HG02610 (cell line): Measurements from ENCODE around the gene TTC7B.

Source experiments
- ATAC-seq: cut with Tn5 transposase; IDR thresholded peaks from one replicate; pipeline ENCODE4 v1.9.1; 2021; ENCODE audit warnings: mild to moderate bottlenecking, moderate library complexity; ENCODE audit not compliant: unreplicated experiment

TTC7B gene

DNA sequence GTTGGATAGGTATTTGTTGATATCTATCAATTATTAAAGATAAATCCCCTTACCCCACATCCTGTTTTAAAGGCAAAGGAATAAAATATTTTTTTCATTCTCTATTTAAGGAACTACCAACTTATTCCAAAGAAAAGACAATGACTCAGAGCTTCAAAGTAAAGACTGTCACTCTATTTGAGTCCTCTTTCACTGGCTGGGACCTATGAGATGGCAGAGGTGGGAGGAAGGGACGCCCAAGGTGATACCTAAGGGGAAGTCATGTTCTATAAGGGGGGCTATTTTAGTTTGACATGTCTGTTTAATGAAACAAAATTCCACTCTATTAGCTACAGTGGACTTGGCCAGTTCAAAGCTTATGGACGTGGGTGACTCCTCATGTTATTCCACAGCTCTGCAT is 209.8 kb downstream of the TTC7B start:
- no peak for ATAC-seq

DNA sequence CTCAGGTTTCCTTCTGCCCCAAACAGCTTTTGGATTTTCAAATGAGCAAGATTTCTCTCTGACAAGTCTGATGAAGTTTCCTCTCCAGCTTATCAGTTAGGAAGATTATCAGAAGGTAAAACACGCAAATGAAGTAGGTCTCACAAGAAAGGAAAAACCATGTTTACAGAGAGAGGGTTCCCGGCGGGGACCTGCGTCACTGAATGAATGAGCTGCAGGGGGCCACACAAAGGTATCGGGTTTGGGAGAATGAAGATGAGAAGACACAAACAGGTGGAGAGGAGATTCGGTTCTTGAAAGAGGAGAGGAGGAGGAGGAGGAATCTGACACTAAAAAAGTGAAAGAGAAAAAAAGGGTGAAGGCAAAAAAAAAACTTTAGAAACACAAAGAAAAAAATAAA is 210.8 kb downstream of the TTC7B start:
- no peak for ATAC-seq

DNA sequence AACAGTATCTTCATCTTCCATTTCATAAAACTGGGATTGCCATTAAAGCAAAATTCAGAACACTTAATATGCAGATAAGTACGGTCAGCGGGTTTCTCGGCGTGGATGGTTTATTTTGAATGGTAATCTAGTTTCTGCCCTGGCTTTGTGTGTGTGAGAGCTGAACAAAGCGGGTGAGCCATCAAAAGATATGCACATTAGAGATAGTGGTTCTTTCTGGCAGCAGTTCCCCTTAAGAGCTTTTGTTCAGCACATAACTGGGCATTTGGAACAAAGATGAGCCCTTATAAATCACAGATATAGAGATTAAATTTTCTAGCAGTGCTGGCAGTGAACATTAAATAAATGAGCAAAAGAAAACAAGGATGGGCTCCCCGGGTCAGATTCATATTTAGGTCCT is 211.9 kb downstream of the TTC7B start:
- no peak for ATAC-seq

DNA sequence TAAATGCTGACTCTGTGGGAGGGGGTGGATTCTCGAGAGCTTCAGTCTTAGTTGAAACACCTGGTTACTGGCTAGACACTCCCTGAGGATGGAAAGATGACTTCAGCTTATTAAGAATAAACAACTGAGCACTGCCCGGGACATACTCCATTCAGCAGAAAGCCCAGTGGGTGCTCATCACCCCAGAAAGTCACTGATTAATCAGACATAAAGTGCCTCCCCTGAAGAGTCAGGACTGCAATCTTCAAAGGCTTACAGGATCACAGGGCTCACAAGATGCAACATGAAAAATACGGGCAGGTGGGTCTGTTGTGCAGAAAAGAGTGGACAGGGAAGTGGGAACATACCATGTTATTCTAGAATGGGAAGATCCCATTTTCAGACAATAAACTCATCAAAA is 212.4 kb downstream of the TTC7B start:
- no peak for ATAC-seq

DNA sequence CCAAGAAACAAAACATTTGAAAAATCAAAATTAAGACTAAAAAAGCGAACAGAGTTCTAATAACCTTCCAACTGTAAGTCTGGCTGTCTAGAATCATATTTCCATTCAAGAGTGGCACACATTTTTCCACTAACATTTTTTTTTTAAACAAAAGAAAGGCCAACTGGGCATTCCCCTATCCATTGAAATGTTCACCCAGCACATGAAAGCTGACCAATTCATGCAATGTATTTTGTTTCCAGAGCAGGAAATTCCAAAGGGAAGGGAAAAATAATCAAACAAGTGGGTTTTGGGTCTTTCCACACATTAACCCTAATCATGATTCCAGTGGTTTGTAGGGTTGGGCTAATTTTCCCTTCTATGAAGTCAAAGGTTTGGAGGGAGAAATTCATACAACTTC is 212.9 kb downstream of the TTC7B start:
- ATAC-seq = no peak

DNA sequence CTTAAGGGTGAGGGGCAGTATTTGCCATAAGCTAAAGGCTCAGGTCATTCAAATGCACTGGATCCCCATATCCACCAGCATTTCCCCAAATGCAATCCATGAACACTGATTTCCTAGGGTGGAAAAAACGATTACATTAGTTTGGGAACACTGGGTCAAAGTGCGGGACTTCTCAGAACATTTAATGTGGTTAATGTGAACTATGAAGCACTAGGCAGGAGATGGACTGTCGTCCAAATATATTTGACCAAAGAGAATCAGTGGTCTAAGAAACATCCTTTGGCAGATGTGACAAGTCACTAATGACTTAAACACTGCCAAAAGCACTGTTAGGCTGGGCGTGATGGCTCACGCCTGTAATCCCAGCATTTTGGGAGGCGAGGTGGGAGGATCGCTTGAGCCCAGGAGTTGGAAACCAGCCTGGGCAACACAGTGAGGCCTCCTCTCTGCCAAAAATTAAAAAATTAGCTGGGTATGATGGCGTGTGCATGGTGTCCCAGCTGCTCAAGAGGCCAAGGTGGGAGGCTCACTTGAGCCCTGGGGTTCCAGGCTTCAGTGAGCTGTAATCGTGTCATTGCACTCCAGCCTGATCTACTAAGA is 214.0 kb downstream of the TTC7B start:
- ATAC-seq = no peak

DNA sequence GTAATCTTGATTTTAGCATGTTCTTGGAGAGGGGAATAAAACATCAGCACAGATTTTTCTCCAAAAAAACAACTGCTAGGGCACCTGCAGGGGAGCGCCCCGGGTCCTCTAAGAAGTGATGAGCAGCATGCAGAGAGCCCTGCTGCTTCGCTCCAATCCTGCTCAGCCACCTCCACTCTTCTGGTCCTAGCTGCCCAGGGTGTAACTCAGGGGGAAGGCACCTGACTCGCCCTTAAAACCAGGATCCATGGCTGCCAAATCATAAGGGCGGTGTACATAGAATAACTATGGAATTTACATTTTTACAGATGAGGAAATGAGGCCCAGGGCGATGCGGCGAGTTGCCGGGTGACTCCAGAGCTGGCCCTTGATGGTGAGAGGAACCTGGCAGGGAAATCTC is 214.7 kb downstream of the TTC7B start:
- no peak for ATAC-seq

DNA sequence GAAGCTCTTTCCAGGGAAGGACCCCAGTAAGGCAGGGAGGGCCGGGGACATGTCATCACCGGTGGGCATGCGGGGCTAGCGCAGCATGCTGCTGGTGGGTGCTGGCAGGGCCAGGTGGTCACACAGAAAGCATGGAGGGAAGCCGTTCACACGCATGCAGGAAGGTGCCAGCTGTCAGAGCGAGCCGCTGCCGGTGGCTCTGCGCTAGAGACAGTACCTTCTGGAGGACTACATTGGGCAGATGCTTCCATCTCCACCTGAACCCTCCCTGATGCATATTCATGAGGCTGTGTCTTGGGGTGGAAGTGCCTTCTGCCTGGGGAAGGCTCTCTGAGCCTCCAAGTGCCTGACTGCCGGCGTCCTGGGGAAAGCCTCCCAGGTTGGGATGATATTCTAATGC is 215.6 kb downstream of the TTC7B start:
- ATAC-seq = no peak

DNA sequence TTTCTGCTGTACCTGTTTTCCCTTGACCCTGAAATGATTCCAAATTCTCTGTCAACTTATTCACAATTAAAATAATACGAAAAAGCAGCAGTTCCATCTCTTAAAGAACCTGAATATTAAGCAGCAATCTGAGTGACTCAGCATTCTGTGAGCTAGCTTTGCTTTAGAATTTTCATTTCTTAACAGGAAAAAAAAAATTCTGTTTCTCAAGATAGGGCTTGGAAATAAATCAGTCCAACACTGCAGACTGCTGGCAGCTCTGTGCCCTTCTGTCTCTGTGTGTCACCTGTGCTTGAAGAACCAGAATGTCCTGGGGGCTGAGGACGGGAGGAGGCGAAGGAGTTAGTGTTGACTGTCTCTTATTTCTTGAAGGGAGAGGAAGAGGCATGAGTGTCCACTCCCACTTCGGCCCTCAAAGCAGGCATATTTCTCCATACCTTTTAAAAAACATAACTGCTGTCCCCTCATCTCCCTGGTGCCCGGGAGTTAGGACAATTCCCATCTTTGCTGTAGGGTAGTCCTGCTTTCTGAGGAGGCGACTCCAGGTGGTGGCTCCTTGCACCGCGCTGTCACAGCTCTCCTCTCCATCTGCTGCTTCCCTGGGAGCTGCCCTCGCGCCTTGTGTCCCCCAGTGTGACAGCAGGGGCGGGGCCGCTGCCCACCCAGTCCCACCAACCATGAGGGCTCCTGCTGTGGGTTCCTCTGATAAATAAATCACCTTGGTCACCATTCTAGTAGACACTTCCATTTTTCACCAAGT is 216.3 kb downstream of the TTC7B start:
- no peak for ATAC-seq

DNA sequence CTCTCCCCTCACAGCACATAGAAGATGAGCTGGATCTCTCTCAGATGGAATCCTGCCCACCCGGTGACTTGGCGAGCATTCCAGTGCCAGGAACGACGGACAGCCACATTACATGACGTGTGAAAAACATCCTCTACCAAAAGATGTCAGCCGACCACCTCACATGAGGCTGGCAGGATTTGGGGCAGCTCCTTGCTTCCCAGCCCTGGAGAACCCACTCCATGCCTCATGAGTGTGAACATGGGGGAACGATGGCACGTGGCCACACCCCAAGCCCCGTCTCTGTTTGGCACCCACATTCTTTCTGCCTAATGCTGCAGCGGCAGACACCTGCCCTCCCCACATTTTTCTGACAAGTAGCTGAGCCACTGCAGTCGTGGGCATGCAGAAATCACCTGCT is 216.9 kb downstream of the TTC7B start:
- ATAC-seq = no peak

DNA sequence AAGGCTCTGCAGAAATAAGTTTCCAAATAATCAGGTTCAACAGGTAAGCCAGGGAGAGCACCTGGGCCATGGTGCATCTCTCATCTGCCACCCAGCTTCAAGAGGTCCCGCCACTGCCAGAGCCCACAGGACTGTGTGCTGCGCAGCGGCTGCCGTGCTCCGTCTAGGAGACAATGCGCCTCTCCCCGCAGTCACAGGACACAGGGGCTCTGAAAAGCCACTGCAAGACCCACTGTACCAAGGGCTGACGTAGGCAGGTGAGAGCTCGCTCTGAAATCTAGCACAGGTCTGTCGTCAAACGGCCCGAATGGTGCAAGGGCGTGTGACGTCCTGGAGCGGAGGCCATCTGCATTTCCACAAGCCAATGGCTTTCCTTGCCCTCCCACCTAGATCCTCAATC is 218.3 kb downstream of the TTC7B start:
- ATAC-seq = no peak

DNA sequence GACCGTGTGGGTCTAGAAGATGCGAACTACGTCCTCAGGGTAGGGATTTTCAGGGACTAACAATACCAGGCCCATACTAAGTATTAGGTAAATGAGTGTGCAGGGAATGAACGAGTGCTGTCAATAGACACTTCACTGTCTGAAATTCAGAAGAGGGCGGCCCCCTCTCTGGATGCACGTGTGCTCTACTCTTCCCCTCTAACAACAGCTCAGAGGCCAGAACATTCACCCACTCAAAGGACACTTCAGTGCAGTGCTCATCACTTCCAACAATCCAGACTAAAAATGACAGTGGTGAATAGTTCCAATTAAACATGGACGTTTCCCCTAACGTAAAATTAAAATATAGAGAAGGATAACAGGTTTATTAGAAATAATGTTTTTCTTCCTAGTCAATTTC is 219.5 kb downstream of the TTC7B start:
- no peak for ATAC-seq

DNA sequence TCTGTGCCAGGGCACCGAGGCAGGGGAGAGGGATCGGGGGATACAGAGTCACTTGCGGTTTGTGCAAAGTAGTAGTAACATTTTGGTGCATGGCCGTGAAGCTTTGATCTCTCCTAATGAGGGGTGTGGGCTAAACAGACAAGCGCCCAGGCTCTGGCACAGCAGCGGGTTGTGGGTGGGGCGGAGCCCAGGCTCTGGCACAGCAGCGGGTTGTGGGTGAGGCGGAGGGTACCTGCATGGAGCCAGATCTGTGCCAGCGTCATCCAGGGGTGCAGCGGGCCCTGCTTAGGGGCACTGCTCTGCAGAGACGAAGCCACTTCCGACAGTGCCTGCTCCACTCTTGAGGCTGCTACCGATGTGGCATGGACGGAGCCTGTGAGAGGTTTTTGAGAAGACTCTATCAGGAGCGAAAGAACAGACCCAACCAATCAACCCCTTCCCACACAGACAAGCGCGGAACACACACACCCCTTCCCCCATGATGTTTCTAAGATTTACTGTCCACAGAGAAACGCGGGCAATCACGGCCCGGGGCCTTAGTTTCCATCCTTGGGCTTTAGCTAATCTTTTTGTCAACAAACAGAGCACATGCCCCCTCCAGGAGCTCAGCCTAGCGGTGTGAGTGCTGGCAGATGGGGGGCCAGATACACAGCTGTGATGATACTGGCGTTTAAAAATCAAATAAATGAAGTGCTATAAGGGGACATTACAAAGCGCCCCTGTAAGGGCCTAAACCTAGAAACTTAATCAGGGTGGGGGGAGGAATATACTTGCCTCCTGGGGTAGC is 222.8 kb downstream of the TTC7B start:
- ATAC-seq = no peak

DNA sequence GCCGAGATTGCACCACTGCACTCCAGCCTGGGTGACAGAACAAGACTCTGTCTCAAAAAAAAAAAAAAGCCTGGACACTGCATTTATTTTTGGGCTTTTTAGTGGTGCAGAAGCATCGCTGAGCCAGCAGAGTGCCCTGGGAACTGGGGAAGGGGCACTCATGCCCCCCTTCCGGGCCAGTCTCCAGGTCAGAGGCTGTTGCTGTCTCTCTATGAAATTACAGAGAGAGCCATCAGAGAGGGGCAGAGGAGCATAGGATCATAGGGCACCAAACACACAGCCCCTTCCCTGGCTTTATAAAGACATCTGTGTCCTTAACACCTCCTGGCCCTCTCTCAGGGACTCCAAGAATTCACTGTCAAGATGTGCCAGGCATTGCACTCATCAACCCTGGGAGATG is 223.6 kb downstream of the TTC7B start:
- ATAC-seq = no peak

DNA sequence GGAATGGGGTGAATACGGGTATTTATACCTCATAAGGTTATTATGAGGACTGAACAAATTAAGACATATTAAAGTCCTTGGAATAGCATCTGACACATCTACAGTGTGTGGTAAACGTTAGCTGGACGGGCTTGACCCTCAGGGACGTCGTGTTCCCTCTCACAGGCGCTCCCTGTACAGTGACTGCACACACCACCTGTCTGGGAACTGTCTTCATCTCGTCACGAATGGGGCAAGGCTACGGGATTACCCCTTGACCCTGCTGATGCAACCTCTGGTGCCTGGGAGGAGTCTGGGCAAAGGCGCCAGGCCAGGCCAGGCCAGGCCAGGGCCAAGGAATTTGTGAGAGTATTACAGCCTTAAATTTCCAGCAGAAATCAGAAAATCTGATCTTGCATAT is 228.3 kb downstream of the TTC7B start:
- no peak for ATAC-seq

DNA sequence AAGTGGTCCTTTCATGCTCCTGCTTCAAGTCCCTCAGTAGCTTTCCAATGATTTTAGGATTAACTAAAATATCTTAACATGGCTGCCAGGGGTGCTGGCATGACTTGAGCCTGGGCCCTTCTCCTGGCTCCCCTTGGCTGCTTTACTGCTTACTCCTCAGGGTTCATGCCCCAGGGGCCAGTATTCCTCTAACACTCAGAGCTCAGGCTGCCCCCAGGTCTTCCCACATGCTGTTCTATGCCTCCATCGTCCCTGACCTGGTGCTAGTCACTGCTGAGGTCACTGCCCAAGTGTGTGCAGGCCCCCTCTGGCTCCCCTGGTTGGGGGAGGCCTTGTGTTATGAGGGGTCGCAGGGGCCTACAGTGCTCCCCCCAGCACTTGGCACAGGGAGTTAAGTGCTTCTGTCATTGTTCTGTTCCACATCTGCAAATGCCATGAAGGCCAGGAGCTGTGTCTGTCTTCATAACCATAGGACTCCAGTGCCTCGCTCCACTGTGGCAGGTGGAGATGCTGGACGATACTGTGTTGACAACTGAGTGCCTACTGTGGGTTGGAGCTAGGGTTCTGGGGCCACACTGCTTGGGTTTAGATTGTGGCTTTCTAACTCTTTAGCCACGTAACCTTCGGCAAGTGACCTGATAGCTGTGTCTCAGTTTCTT is 228.8 kb downstream of the TTC7B start:
- ATAC-seq = no peak

DNA sequence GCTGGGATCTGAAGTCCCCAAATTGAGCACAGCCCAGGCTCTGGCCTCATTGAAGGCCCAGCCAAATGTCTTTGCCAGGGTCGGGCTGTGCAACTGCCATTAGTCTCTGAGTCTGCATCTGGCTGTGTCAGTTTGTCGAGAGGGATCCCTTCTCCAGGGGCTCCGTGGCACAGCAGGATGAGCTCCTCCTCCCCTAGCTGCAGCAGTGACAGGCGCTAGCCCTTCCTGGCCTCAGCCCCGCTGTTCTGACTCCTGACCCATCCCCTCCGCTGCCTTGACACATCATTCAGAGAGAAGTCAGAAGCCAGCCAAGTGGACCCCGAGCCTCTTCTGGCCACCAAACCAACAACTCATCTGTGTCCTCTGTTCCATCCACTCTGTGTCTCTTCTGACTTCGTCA is 231.1 kb downstream of the TTC7B start:
- no peak for ATAC-seq

DNA sequence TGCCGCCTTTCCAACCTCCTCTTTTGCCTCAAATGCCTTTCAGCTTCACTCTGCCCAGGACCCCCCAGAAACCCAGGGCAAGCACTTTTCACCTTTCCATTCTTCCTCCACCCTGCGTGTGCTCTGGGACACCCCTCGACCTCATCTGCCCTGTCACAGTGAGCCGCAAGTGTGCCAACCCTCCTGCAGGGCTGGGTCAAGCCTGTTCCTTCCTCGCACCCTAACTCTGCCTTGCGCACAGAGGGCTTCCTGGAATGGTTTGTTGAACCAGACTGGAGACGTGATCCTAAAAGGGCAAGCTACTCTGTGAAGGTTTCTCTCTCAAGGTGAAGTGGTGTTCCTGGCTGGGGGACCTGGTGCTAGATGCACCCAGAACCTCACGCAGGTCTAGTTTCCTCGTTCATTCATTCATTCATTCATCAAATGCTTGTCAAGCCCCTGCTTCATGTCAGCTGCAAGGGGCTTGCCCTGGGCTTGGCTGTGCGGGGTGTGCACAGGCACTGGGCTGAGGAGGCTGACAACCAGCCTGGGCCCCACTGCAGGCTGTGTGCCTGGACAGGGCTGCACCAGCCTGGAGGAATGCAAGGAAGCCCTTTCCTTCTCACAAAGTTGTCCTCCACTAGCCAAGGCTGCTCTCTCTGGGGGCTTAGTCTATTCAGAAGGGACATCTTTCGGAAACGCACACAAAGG is 232.2 kb downstream of the TTC7B start:
- ATAC-seq = no peak

DNA sequence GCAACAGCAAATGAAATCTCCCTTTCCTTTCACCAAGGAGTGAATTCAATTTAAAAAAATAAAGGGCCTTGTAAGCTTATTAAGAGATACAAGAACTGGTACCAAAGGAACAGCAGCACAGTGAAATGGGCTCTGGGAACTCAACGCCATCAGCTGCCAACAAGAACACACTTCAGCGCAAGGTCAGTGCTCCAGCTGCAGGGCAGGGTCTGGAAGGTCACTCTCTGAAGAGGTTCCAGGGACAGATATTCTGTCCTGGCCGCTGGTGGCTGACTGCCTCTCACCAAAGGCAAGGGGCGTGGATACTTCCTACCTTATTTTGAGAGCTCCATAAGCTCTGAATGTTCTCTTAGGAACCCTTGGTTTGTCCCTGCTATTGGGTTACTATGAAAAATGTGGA is 232.8 kb downstream of the TTC7B start:
- no peak for ATAC-seq

DNA sequence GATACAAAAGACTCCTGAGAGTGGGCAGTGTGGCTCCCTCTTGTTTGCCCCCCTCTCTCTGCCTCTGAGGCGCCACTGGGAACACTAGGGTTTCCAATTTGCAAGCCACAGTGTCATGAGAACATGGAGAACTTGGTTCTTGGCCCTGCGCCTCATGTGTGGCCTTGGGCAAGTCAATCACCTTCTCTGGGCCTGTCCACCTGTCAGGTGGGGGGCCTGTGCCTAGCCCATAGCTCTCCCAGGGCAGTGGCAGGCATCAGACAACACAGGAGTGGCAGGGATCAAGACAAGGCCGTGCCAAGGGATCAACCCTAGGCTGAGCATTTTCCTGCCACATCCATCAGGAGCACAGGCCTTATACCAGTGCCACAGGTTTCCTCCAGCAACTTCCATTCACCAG is 234.1 kb downstream of the TTC7B start:
- no peak for ATAC-seq

DNA sequence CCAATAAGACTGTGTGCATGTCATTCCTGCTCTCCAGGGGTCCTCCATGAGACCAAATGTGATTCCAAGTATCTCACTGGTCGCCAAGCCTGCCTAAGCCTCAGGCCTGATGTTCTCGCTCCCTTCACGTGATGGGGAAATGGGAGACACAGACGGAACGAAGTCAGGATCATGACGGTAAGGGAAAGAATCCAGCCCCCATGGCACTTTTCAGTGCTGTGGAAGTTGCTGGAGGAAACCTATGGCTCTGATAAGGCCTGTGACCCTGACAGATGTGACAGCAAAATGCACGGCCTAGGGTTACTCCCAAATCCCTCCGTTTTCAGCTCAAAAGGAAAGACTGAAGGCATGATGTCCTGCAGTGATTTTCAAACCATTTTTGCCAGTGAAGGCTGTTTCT is 234.5 kb downstream of the TTC7B start:
- ATAC-seq = no peak
